GM10847 (cell line): ENCODE measurements around the gene RAPGEF3.

Experiments
- POLR2A ChIP-seq: IDR thresholded peaks from 2 replicates; pipeline ENCODE4 v1.6.1; 2011; ENCODE audit not compliant: insufficient read length; ENCODE audit errors: extremely low read depth

Gene RAPGEF3

DNA sequence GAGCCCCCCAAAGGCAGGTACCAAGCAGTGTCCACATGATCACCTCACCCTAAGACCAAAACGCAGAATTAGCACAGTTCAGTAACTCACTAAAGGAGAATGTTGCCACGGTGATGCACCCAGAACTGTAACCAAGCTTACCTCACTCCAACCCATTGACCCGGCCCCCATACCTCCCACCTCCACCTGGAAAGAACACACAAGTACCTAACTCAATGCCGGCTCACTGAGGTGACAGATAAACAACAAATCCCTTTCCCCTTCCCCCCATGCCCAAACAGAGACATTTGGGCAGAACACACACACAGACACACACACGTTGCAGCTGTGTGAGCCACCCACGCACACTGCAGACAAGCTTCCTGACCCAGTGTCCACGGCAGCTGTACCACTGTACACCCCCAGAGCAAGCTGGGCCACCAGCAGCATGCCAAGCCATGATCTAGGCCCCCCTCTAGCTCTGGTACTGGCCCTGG, 1.3 kb downstream of the RAPGEF3 start:
- TF ChIP-seq POLR2A: no peak

DNA sequence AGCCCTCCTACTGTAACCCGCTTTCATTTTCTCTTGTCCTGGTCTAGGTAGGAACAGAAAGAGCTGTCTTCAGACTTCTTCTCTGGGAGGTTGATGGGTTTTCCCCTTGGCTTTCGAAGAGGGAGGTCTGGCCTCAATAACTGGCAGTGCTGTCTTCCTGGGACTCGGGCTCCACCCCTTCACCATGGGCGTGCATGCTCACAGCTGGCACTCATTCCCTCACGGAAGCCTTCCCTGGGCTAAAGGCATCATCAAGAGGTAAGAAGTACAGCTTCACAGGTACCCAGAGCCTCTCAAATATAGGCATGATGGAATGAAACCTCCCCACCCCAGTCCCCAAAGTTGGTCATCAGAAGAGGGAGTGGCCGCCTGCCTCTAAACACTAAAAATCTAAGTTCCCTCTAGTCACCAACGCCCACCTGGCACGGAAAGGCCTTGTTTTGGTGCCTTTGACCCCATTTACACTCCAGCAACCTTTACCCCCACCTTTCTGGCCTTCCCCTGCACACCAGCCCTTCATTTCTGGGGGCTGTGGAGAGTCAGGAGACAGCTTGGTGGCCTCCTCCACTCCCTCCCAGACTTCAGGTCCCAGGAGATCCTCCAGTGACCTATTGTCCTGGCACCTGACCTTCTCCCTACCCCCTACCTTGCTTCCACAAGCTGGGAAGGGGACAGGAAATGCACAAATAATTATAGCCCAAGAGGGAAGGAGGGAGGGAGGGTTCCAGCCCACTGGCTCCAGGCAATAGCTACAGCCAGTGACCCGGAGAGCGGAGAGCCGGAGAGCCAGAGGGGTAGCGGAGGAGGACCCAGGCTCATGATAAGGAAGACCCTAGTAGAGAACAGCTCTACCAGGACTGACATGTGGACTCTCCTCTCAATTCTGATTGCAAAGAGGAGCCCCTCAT, 2.8 kb downstream of the RAPGEF3 start:
- TF ChIP-seq POLR2A: no peak

DNA sequence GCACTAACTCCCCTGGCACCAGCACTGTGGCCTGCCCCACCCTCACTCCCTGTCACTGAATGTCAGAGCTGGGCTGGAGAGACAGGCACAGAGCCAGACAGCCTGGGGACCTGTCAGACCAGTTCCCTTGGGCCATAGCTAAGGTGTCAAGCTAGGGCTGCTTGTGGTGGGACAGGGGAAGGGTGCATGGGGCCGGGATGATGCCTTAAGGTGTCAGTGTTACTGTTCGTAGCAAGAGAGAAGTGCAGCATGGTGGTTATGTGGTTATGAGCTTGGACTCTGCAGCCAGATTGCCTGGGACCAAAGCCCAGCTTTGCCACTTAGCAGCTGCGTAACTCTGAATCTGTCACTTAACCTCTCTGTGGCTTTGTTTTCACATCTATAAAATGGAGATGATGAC, 3.8 kb downstream of the RAPGEF3 start:
- TF ChIP-seq POLR2A: no peak

DNA sequence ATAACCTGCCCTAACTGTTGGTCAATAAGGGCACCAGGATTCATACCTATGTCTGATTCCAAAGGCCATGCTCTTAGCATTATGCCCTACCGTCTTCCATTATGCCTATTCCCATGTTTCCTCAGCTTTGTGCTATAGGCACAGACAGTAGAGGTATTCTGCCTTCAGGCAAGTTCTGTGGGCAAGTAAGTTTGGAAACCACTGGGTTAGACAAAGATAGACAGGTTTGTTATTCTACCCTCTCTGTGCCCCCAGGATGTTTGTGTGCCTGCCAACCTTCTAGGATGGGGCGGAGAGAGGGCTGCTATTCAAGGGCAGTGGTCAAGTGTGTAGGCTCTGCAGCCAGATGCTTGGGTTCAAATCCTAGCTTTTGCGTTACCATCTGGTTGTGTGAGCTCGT, 4.6 kb downstream of the RAPGEF3 start:
- no peak for TF ChIP-seq POLR2A

DNA sequence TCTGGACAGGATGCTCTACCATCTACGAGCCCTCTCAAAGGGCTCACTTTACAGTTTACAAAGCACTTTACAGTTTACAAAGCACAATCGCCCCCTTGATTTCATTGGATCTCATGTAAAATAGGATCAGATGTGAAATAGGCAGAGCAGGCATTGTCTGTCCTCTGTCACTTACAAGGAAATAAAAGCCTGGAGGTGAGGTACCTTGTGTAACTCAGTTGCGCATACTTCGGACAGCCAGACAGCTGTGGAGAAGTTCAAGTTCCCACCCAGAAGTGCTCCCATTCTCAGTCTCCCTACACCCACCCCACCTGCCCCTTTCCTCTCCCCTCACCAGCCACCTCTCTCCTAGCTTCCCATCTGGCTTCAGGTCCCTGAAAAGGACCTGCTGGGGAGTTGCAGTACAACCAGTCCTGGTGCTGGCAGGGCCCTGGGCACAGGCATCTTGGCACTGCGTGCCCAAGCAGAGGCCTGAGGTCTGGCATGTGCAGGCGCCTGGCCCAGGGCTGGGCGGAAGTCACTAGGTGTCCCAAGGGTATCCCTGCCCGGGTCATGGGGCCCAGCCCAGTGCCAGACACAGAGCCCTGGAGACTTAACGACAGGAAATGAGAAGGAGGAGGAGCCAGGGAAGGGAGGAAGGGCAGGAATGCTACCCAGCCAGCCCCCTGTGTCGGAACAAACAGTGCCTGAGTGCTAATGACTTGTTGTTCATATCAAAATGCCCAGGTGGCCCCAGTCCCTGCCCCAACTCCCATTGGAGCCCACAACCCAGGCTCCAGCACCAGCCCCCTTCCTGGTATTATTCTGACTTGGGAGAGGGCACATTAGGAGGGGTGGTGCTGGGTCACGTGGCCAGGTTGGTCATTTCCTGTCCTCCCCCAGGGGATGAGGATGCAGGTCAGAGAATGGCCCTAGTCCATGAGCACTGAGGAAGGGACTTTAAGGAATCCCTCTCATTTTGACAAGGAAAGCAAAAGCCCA, 5.4 kb downstream of the RAPGEF3 start:
- TF ChIP-seq POLR2A: no peak

DNA sequence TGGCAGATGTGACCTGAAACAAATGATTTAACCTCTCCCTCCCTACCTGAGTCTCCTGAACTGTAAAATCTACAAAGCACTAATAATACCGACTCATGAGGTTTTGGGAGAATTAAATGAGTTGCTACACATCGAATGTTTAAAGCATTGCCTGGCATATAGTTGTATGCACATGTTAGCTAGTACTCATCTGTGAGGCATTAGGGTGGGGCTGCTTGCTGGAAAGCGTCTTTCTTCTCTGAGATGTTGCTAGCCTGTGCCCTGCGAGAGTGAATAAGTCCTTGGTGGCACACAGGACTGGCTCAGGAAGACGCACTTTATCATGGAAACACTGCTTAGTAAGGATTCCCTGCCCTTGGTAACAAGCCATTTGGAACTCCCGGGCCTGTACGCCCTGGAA, 6.1 kb downstream of the RAPGEF3 start:
- no peak for TF ChIP-seq POLR2A

DNA sequence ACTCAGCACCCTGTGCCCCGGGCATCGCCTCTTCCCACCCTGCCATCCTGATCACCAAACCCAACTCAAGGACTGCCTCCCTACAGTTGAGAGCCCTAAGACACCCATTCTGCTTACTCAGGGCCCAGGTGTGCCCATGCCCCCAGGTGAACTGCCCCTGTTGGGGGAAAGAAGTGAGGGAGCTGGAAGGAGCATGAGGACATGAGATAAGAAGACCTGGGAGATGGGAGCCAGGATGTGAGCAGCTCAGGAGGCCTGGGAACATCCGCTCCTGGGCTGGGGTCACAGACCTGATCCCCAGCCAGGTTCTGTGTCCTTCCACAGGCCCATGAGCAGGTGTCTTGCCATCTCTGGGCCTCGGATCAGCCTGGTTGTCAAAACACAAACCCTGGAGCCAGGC, 6.6 kb downstream of the RAPGEF3 start:
- no peak for TF ChIP-seq POLR2A

DNA sequence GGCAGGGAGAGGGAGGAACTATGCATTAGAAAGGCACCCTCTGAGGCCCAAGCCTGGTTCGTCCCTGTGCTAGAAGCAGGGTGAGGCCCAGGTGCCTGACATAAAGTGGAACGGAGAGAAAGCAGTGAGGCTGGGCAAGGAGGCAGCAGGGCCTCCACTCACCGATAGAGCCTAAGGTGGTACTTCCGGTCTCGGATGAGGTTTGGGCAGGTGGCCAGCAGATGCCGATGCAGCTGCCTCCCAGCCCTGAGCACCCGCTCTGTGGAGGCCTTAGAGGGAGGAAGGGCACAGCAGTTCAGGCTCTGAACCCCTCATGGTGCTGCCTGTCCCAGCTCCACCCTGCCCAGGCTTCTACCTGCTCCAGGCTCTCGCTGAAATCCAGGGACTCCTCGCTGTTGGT, 7.1 kb downstream of the RAPGEF3 start:
- TF ChIP-seq POLR2A: no peak

DNA sequence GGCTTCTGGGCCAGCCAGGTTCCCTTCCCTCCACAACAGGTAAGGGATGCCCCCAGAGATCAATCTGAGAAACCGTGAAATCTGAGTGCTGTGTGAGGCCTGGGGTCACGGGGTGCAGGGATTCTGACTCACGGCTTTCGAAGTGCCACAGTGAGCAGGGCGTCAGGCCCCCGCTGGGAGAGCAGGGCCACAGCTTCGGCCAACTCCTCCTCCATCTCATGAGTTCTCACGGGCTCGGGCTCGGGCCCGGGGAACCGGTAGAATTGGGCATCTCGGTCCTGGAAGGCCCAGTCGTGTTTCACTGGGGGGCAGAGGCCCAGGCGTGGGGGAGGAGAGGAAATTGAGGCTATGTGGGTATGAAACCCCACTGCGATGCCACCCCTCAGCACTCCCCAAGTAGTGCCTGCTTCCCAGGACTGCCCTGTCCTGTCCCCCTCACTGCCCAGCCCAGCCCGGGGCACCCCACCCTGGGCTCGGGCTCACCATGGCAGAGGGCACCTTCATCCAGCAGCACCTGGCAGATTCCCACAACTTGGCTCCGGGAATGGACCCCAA, 7.7 kb downstream of the RAPGEF3 start:
- no peak for TF ChIP-seq POLR2A

DNA sequence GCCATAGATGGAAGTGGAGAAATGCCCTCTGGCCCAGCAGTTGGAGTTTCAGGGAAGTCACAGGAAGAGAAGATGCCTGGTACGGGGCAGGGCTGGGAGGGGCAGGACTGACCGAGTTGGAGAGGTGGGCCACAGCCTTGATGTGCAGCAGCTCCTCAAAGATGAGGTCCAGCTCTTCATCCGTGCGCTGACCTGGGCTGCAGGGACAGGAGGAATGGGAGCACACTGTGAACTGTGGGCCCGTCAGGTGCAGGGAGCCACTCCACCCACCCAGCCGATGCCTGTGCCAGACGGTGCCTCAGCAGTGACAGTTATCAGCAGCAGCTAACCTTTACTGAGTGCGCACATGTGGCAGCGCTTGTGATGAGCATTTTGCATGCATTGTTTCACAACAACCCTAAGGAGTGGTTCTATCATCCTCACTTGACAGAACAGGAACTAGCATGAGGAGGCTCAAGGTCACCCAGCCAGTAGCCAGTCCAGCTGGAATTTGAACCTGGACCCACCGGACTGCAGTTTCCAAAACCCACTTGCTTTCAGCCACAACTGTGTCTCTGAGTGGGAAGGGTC, 8.4 kb downstream of the RAPGEF3 start:
- TF ChIP-seq POLR2A: no peak

DNA sequence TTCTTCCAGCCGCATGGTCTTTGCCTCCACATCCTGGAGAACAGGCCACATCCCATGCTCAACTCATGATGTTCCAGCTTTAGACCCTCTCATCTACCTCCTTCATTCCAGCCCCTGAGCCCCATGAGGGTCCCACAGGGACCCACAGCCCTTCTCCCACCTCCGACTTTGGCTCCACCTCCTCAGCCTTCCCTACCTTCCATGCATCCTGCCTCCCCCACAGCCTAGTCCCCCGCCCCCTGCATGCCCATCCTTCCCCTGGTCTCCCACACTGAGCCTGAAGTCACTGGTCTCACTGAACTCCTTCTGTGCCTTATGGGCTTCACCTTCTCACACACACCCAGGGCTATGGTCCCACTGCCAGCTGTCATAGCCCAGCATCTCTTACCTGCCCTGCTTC, 9.8 kb downstream of the RAPGEF3 start:
- no peak for TF ChIP-seq POLR2A

DNA sequence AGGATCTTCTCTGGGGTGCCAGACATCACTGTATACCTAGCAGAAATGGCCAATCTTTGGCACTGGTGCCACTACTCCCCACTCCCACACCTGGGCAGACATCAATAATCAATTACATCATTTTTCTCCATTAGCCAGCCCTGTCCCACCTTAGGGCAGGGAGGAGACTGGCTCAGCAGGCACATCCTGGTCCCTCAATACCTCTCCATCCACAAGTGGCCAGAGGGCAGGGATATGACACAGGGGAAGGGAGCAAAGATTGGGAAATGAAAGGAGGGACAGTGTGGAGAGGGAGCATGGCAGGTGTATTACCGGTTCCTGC, 10.2 kb downstream of the RAPGEF3 start:
- TF ChIP-seq POLR2A: no peak

DNA sequence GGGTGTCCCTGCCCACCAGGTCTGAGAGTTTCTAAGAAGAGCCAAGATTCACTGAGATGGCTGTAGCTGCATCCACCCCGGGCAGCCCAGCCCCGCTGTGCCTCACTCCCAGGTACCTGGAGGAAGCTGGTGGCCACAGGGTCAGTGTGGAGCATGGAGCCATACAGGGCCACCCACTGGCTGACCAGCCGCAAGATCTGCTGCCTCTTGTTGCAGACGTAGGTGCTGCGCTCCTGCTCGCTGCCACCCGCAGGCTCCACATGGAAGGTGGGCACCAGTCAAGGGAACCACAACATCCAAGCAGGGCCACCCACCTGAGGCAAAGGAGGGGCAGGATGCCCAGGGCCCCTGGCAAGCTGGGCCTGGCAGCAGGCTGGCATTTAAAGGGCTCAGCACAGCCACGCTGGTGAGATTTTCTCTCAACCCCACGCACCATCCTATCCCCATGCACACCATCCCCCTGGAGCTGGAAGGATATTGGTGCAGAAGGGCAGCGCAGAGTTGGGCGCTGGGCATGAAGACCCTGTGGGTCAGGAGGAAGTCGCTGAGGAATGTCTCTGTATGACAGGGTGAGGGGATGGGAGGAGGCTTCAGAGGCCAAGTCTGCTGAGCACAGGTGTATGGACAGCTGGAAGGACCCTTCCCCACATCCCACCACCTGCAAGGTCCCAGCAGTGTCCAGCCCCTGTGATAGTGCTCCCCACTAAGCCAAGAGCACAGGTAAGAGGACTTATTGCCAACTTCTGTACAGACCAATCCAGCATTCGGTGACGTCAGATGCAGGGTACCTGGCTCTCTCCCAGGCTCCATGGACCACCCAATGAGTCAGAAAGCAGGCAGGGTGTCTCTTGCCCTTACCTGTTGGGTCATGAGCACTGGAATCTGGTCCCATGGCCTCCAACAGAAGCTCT, 10.8 kb downstream of the RAPGEF3 start:
- TF ChIP-seq POLR2A: no peak

DNA sequence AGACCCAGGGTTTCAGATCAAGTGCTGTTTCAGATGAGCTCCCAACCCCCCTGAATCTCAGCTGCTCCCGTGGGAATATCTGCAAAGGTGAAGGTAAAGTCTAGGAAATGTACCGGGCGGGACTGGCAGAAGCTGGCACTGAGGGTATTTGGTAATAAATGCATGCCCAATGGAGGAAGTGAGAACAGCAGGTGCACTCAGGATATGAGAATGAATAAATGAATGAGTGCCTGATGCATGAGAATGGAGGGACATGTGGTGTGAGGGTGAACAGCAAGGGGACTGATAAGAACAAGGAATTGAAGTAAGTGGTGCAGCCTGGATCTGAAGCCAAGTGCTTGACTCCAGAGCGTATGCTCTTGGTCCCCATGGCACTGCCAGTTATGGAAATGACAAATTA, 11.6 kb downstream of the RAPGEF3 start:
- TF ChIP-seq POLR2A: no peak
